K562 (cell line): ENCODE results near the gene THAP11. TPM values are rescaled to one million over a fixed set of nuclear protein-coding genes. Genes with fewer than 3 reads are reported as not detected.

Experiments
- ADNP ChIP-seq: fragments of 200-800 bp; sonication (Bioruptor generic); IDR thresholded peaks from 2 replicates; pipeline ENCODE4 v1.6.1; 2016; ENCODE audit warnings: missing genetic modification characterization, missing compliant biosample characterization
- ATF4 ChIP-seq: fragments of 450-650 bp; formaldehyde crosslinking; IDR thresholded peaks from 2 replicates; pipeline ENCODE4 v1.4.0; 2022; ENCODE audit warnings: mild to moderate bottlenecking, moderate library complexity
- BACH1 ChIP-seq: fragments of 200-800 bp; sonication (Bioruptor generic); IDR thresholded peaks from 2 replicates; pipeline ENCODE4 v1.6.1; 2016; ENCODE audit warnings: missing genetic modification characterization, missing compliant biosample characterization
- COPS2 ChIP-seq: fragments of 450-650 bp; conservative IDR thresholded peaks from 2 replicates; pipeline ENCODE4 v1.6.1; 2016; ENCODE audit warnings: mild to moderate bottlenecking, moderate library complexity
- EWSR1 ChIP-seq: fragments of 450-650 bp; IDR thresholded peaks from 2 replicates; pipeline ENCODE4 v1.6.1; 2018; ENCODE audit warnings: borderline replicate concordance, mild to moderate bottlenecking, low read depth, moderate library complexity; ENCODE audit not compliant: partially characterized antibody
- FOXK1 ChIP-seq: sonication (generic); formaldehyde crosslinking; IDR thresholded peaks from 2 replicates; pipeline ENCODE4 v1.8.0; 2022; ENCODE audit warnings: missing genetic modification reagents, mild to moderate bottlenecking, borderline replicate concordance
- FOXK2 ChIP-seq, 2 experiments: fragments of 450-650 bp; IDR thresholded peaks in 1 of 2; conservative IDR thresholded peaks in 1 of 2; 2 replicates each; pipeline ENCODE4 v1.6.1; 2016; ENCODE audit warnings: low read depth in 2 of 2, mild to moderate bottlenecking in 1 of 2
- FOXP1 ChIP-seq: sonication (generic); formaldehyde crosslinking; IDR thresholded peaks from 2 replicates; pipeline ENCODE4 v1.8.0; 2022; ENCODE audit warnings: mild to moderate bottlenecking, missing genetic modification reagents
- GTF2A2 ChIP-seq: IDR thresholded peaks from 2 replicates; pipeline ENCODE4 v1.6.1; 2016; ENCODE audit warnings: mild to moderate bottlenecking, missing genetic modification characterization, missing compliant biosample characterization
- KAT7 ChIP-seq: sonication (generic); formaldehyde crosslinking; IDR thresholded peaks from 2 replicates; pipeline ENCODE4 v1.8.0; 2022; ENCODE audit warnings: missing genetic modification reagents, mild to moderate bottlenecking, borderline replicate concordance
- KLF13 ChIP-seq: fragments of 450-650 bp; IDR thresholded peaks from 2 replicates; pipeline ENCODE4 v1.6.1; 2016; ENCODE audit warnings: missing genetic modification characterization, low read depth, mild to moderate bottlenecking, missing compliant biosample characterization, moderate library complexity, borderline replicate concordance
- MNT ChIP-seq, 2 experiments: fragments of 450-650 bp; conservative IDR thresholded peaks; 2 replicates each; pipeline ENCODE4 v1.6.1; 2017; ENCODE audit warnings: mild to moderate bottlenecking in 2 of 2, moderate library complexity in 2 of 2
- NBN ChIP-seq: fragments of 450-650 bp; IDR thresholded peaks from 2 replicates; pipeline ENCODE4 v1.6.1; 2016; ENCODE audit warnings: low read depth, mild to moderate bottlenecking
- PKNOX1 ChIP-seq: fragments of 450-650 bp; IDR thresholded peaks from 2 replicates; pipeline ENCODE4 v1.6.1; 2016
- RBM25 ChIP-seq: fragments of 200-400 bp; formaldehyde crosslinking; IDR thresholded peaks from 2 replicates; pipeline ENCODE4 v1.6.1; 2018; ENCODE audit warnings: low read length, low read depth, moderate library complexity; ENCODE audit not compliant: severe bottlenecking
- SMARCE1 ChIP-seq: fragments of 450-650 bp; IDR thresholded peaks from 2 replicates; pipeline ENCODE4 v1.7.1; 2016; ENCODE audit warnings: mild to moderate bottlenecking
- SUPT5H ChIP-seq: fragments of 450-650 bp; IDR thresholded peaks from 2 replicates; pipeline ENCODE4 v1.6.1; 2016
- TOE1 ChIP-seq, 2 experiments: fragments of 450-650 bp in 1 of 2; sonication (generic) in 1 of 2; formaldehyde crosslinking in 1 of 2; IDR thresholded peaks; 2 replicates each; pipeline versions ENCODE4 v1.7.1 to v1.8.0; 2016 to 2022; ENCODE audit warnings: borderline replicate concordance in 2 of 2, mild to moderate bottlenecking in 2 of 2, antibody characterized with exemption in 1 of 2, inconsistent platforms in 1 of 2, low read depth in 1 of 2, missing genetic modification reagents in 1 of 2, moderate library complexity in 1 of 2
- ZC3H11A ChIP-seq: IDR thresholded peaks from 2 replicates; pipeline ENCODE4 v1.6.1; 2012; ENCODE audit warnings: low read depth, low read length, improper control_type of control experiment
- ZNF175 ChIP-seq: fragments of 200-800 bp; sonication (Bioruptor generic); IDR thresholded peaks from 2 replicates; pipeline ENCODE4 v1.6.1; 2016; ENCODE audit warnings: low read depth, mild to moderate bottlenecking, missing genetic modification characterization, missing compliant biosample characterization
- ZNF354B ChIP-seq: fragments of 250-450 bp; sonication (Bioruptor Pico); IDR thresholded peaks from 2 replicates; pipeline ENCODE4 v1.4.0; 2020
- polyA plus RNA-seq, 8 experiments: library from polyadenylated mRNA; depleted of rRNA in 4 of 8; stranded (reverse) in 5 of 8; unstranded in 3 of 8; fragments of >200 nt; fragmentation: Nextera tagmentation in 2 of 8; fragmentation: Illumina TruSeq in 1 of 8; extraction: Ambion mirVana in 2 of 8; extraction: Trizol in 1 of 8; gene quantifications; 2 replicates each; pipeline versions ENCODE4 v1.2.1 to v1.2.3, GENCODE V29; 2011 to 2014; ENCODE audit warnings: inconsistent platforms in 1 of 8, missing spikeins in 1 of 8
- total RNA-seq, 7 experiments: library from RNA; depleted of rRNA in 6 of 7; stranded (reverse); fragments of >200 nt in 6 of 7; fragmentation: Illumina TruSeq in 2 of 7; extraction: Trizol in 2 of 7; gene quantifications; 2 replicates each; pipeline versions ENCODE4 v1.2.1 to v1.2.3, GENCODE V29; 2011 to 2021; ENCODE audit warnings: low replicate concordance in 1 of 7

The THAP11 gene
- total and polyA plus RNA-seq, 9 of the 15 experiments (the other 6 are each of a cell fraction or from before 2014, with no cell fraction given) = 2.4 to 31.6 (median 21.4) TPM

- no peak for TF ChIP-seq PKNOX1
- TF ChIP-seq SMARCE1 = 0 out of 2 replicates have a peak, but pooled peaks have one; percentile 25
- peak; percentile 28; the same call in 1 of the 2 replicates for TF ChIP-seq SUPT5H
- no peak for TF ChIP-seq ATF4 (CRISPR knock-in tag)
- TF ChIP-seq COPS2 = no peak
- TF ChIP-seq TOE1 (IDR thresholded peaks at IDR 0.05; ENCODE audit: borderline replicate concordance) = no peak
- TF ChIP-seq TOE1 (CRISPR knock-in tag; IDR thresholded peaks at IDR 0.05; ENCODE audit: borderline replicate concordance, low read depth) = no peak
- no peak for TF ChIP-seq GTF2A2 (tag)
- TF ChIP-seq ZC3H11A = no peak
- TF ChIP-seq RBM25 = no peak
- TF ChIP-seq MNT (conservative IDR thresholded peaks at IDR 0.05) = peak; percentile 55 to 64; a peak in 2 of 4 replicates
- no peak for TF ChIP-seq ADNP
- TF ChIP-seq FOXP1 (CRISPR knock-in tag) = peak; percentile 7; the same call in 1 of the 2 replicates
- peak; percentile 85; the same call in 1 of the 2 replicates for TF ChIP-seq FOXK1 (CRISPR knock-in tag)
- no peak for TF ChIP-seq NBN
- no peak for TF ChIP-seq FOXK2 (conservative IDR thresholded peaks at IDR 0.05 in 1 of 2, IDR thresholded peaks at IDR 0.05 in 1 of 2; ENCODE audit: low read depth in 2 of 2)
- peak; percentile 70; the same call in 1 of the 2 replicates for TF ChIP-seq KLF13 (tag)
- peak; percentile 67; the same call in 1 of the 2 replicates for TF ChIP-seq KAT7 (CRISPR knock-in tag)
- TF ChIP-seq BACH1 (tag) = no peak
- TF ChIP-seq ZNF175 (CRISPR knock-in tag) = 0 out of 2 replicates have a peak, but pooled peaks have one; percentile 29
- no peak for TF ChIP-seq ZNF354B (CRISPR knock-in tag)
- no peak for TF ChIP-seq EWSR1
Measured at GRCh38 chr16:67847064-67847861, 5.1 kb downstream of the THAP11 start, which contains the start of gene CENPT (continued).
